Activated CD8-positive, alpha-beta T cell treated with anti-CD3 and anti-CD28 coated beads for 36 hours (primary cell): ENCODE results near the gene PTPRH. TPM values are rescaled to one million over a fixed set of nuclear protein-coding genes. Genes with fewer than 3 reads are reported as not detected.

Experiments
- ATAC-seq: fragments of 200-7000 bp; cut with Tn5 transposase; one replicate; pipeline ENCODE4 v1.10.0; 2021; ENCODE audit warnings: mild to moderate bottlenecking, moderate library complexity
- CTCF ChIA-PET: fragments of 350-600 bp; sonication (Branson Sonifier 250); formaldehyde crosslinking; loops from one replicate; lab custom pipeline; 2021; ENCODE audit warnings: antibody characterized with exemption; lab: Charles Lee
- POLR2A ChIA-PET: fragments of 350-600 bp; sonication (Branson Sonifier 250); formaldehyde crosslinking; loops from one replicate; lab custom pipeline; 2021; ENCODE audit warnings: antibody characterized with exemption; lab: Charles Lee
- DNase-seq: peaks from one replicate; pipeline ENCODE4 v3.0.0-alpha.2; 2020
- H3K27ac Mint-ChIP-seq: one replicate; pipeline ENCODE4 v1.8.0; 2021; ENCODE audit warnings: mild to moderate bottlenecking, mixed read lengths
- H3K27me3 Mint-ChIP-seq: one replicate; pipeline ENCODE4 v1.8.0; 2021; ENCODE audit warnings: mixed read lengths
- H3K36me3 Mint-ChIP-seq: one replicate; pipeline ENCODE4 v1.8.0; 2021; ENCODE audit warnings: low read depth, mixed read lengths
- H3K4me1 Mint-ChIP-seq: one replicate; pipeline ENCODE4 v1.8.0; 2021; ENCODE audit warnings: low read depth, mixed read lengths
- H3K4me3 Mint-ChIP-seq: one replicate; pipeline ENCODE4 v1.8.0; 2021; ENCODE audit warnings: mild to moderate bottlenecking, moderate library complexity, mixed read lengths
- H3K9me3 Mint-ChIP-seq: one replicate; pipeline ENCODE4 v1.8.0; 2021; ENCODE audit warnings: mixed read lengths
- CTCF ChIP-seq: fragments of 200-600 bp; IDR thresholded peaks from one replicate; pipeline ENCODE4 v1.8.0; 2022; ENCODE audit warnings: antibody characterized with exemption, mild to moderate bottlenecking
- intact Hi-C: fragments of 100-400 bp; cut with micrococcal nuclease; formaldehyde crosslinking; loops from one replicate; pipeline ENCODE4 v1.10.0; 2022
- total RNA-seq, 2 experiments: library from RNA; stranded (reverse); gene quantifications; one replicate each; pipeline ENCODE4 v1.2.3, GENCODE V29; 2021

The PTPRH gene
- total RNA-seq, 2 experiments from 2014 or later: not detected

DNA sequence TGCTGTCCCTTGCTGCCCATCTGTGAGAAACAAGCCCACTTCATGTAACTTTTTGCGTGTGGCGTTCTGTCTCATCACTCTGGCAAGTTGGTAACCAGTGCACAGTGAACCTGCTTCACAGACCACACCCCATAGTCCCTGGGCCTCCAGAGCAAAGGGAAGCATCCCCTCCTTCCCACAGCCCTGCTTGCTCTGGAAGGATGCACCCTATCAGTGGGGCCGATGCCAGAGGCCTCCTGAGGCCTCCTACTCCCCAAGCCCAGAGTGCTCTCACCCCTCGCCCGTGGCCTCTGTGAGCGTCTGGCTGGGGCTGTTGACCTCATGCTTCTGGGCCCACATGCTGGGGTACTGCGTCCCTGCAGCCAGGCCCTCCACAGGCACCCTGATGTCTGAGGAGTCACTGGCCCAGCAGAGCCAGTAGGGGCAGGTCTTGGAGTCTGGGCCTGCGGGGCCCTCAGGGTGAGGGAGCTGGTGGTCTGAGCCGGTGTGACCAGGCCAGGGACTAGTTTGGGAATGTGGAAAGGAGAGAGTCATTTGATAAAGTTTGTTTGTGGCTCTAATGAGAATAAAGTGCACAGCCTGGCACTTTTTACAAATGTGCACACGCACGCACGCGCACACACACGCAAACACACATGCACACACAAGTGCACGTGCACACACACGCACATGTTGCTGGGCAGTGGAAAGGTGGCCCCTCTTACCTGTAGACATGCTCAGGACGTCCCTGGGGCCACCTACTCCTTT, 14.2 kb upstream of the PTPRH start:
- Mint-ChIP-seq H3K36me3 (peaks cover 25% of the 10 kb centered on the region), H3K4me1 (peaks cover 2% of the 10 kb centered on the region), H3K4me3 (no peak overlapping the region), H3K27ac (no peak overlapping the region), H3K27me3 (no peaks in the 10 kb centered on the region), H3K9me3 (peaks cover 10% of the 10 kb centered on the region)
- no peak for TF ChIP-seq CTCF
- ATAC-seq (no peak), DNase-seq (no peak)
- CTCF ChIA-PET: no interaction called here
- intact Hi-C loops: no loop called here
- POLR2A ChIA-PET: interaction anchor here (0.7 kb wide), 1 partner anchor 36 kb away, joined by 3 read pairs; no protein-coding TSS in a partner anchor

DNA sequence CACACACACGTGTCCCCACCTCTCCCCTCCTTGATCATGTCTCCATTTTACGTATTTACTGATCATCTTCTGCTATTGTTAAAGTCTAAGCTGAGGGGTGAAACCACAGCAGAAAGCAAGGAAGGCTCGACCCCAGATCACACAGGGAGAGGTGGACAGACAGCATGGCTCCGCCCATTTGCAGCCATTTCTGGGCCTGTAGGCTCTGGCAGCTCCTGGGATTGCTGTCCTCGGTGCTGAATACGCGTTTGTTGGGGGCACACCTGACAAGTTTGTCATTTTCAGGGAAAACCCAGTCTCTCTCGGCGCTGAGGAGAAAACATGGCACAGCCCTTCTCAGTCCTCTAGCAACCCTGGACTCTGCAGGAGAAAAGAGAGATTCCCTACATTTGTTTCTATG, 11.2 kb upstream of the PTPRH start:
- POLR2A ChIA-PET: interaction anchor here (0.9 to 1.3 kb wide), 3 partner anchors 8 to 28 kb away, joined by 3 to 4 read pairs (median 3); partner anchors contain the start of gene TMEM86B
- TF ChIP-seq CTCF: no peak
- Mint-ChIP-seq H3K27ac (no peak overlapping the region), H3K4me1 (peaks cover 16% of the 10 kb centered on the region), H3K9me3 (peaks cover 10% of the 10 kb centered on the region), H3K27me3 (peaks cover 6% of the 10 kb centered on the region), H3K36me3 (peaks cover 17% of the 10 kb centered on the region), H3K4me3 (no peak overlapping the region)
- DNase-seq (no peak), ATAC-seq (no peak)
- intact Hi-C loops: no loop called here
- CTCF ChIA-PET: no interaction called here

- ATAC-seq: peak; percentile 84
- intact Hi-C loops: no loop called here
- Mint-ChIP-seq H3K27ac (no peak overlapping the region), H3K4me3 (peak overlapping the region; percentile 16), H3K27me3 (peaks cover 17% of the 10 kb centered on the region), H3K9me3 (peaks cover 18% of the 10 kb centered on the region), H3K4me1 (peaks cover 16% of the 10 kb centered on the region), H3K36me3 (peaks cover 16% of the 10 kb centered on the region)
- ChIA-PET POLR2A (interaction anchor here (1.1 to 1.3 kb wide), 3 partner anchors 18 to 168 kb away, joined by 3 to 4 read pairs (median 3); partner anchors contain the start of gene TMEM238), CTCF (interaction anchor here (0.6 kb wide), 1 partner anchor 13 kb away, joined by 3 read pairs; no protein-coding TSS in a partner anchor)
- DNase-seq: peak; percentile 76
- TF ChIP-seq CTCF: no peak
These were observed 7.3 kb upstream of the PTPRH start for GRCh38 chr19:55216461-55217198.

DNA sequence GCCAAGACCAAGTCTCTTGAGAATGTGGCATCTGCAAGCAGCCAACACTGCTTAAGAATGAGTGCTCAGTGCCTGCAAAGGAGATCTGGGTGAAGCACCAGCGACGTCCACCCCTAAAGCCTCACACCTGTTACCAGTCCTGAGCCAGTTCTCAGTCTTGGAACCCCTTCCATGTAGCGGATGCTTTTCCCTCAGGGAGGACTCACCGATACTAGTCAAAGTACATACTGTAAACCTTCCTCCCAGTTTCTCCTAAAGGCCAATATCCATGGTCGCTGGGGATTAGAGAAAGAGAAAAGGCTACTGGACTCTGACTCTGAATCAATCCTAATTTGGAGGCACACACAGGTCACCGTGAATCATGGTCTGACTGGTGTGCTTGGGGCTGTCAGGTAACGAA, 4.2 kb upstream of the PTPRH start:
- H3K4me3 Mint-ChIP-seq: no peak overlapping the region
- H3K9me3 Mint-ChIP-seq: peaks cover 8% of the 10 kb centered on the region
- ChIA-PET CTCF (no interaction called here), POLR2A (interaction anchor here (1.1 kb wide), 1 partner anchor 38 kb away, joined by 3 read pairs; no protein-coding TSS in a partner anchor)
- H3K27ac Mint-ChIP-seq: no peak overlapping the region
- H3K36me3 Mint-ChIP-seq: peaks cover 3% of the 10 kb centered on the region
- intact Hi-C loops: no loop called here
- H3K27me3 Mint-ChIP-seq: peaks cover 25% of the 10 kb centered on the region
- peaks cover 15% of the 10 kb centered on the region for H3K4me1 Mint-ChIP-seq
- DNase-seq (no peak), ATAC-seq (no peak)
- no peak for TF ChIP-seq CTCF
